Activated CD8-positive, alpha-beta T cell treated with anti-CD3 and anti-CD28 coated beads, Interleukin-2, amount 10 ng/mL, durations not matched to agents 7 days and 5 days (primary cell): ENCODE data around the gene HLA-DMA. TPM values are rescaled to one million over a fixed set of nuclear protein-coding genes. Genes with fewer than 3 reads are reported as not detected.
"Not testable (repeated sequence)": the region's sequence is repeated elsewhere in the genome, so short reads cannot be mapped to it uniquely, and the experiment has no call there.

Source experiments
- ATAC-seq: fragments of 150-1000 bp; cut with Tn5 transposase; one replicate; pipeline ENCODE4 v1.10.0; 2021; ENCODE audit warnings: moderate library complexity
- CTCF ChIA-PET: fragments of 350-600 bp; sonication (Branson Sonifier 250); formaldehyde crosslinking; loops from one replicate; lab custom pipeline; 2021; ENCODE audit warnings: antibody characterized with exemption; lab: Charles Lee
- POLR2A ChIA-PET: fragments of 350-600 bp; sonication (Branson Sonifier 250); formaldehyde crosslinking; loops from one replicate; lab custom pipeline; 2021; ENCODE audit warnings: antibody characterized with exemption; lab: Charles Lee
- DNase-seq: peaks from one replicate; pipeline ENCODE4 v3.0.0-alpha.2; 2020
- H3K27ac Mint-ChIP-seq: one replicate; pipeline ENCODE4 v1.8.0; 2021; ENCODE audit warnings: mild to moderate bottlenecking, mixed read lengths
- H3K27me3 Mint-ChIP-seq: one replicate; pipeline ENCODE4 v1.8.0; 2021; ENCODE audit warnings: low read depth, mixed read lengths
- H3K36me3 Mint-ChIP-seq: one replicate; pipeline ENCODE4 v1.8.0; 2021; ENCODE audit warnings: low read depth, mixed read lengths
- H3K4me1 Mint-ChIP-seq: one replicate; pipeline ENCODE4 v1.8.0; 2021; ENCODE audit warnings: low read depth, mixed read lengths
- H3K4me3 Mint-ChIP-seq: one replicate; pipeline ENCODE4 v1.8.0; 2021; ENCODE audit warnings: mild to moderate bottlenecking, mixed read lengths
- H3K9me3 Mint-ChIP-seq: one replicate; pipeline ENCODE4 v1.8.0; 2022; ENCODE audit warnings: mixed read lengths; ENCODE audit not compliant: insufficient read depth
- total RNA-seq, 2 experiments: library from RNA; stranded (reverse); gene quantifications; one replicate each; pipeline ENCODE4 v1.2.3, GENCODE V29; 2021

HLA-DMA gene
- total RNA-seq, 2 experiments from 2014 or later = 28.6 to 30.5 TPM

DNA sequence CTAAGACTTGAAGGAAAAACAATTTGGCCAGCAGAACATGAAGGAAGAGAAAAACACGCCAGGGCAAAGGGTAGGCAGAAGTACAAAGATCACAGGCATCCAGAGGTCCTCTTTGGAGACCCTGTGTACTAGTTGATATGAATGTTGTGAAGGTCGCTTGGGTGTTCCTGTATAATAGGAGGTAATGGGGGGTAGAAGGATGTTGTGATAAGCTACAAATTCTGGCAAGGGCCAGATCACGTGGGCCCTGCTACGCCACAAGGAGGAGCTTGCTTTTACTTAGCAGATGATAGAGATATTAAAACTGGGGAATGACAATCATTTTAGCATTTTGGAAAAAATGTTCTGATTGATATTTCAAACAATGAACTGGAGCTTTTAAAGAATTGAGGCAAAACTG lies 878 bp upstream of the HLA-DMA start:
- no peak overlapping the region for H3K27ac Mint-ChIP-seq
- ChIA-PET CTCF (interaction anchor here (0.9 to 10.8 kb wide), 29 partner anchors 15 to 168 kb away, joined by 3 to 519 read pairs (median 9); partner anchors contain the start of genes BRD2, HLA-DMB, HLA-DPB1 and PSMB9), POLR2A (interaction anchor here (0.6 to 13.5 kb wide), 11 partner anchors 9 to 318 kb away, joined by 3 to 307 read pairs (median 7); partner anchors contain the start of genes BRD2, PSMB9, RPS18 and TAP1)
- DNase-seq (peak; percentile 9), ATAC-seq (no peak)
- peaks cover 6% of the 10 kb centered on the region for H3K36me3 Mint-ChIP-seq
- no peaks in the 10 kb centered on the region for H3K9me3 Mint-ChIP-seq
- no peak overlapping the region for H3K4me3 Mint-ChIP-seq
- H3K4me1 Mint-ChIP-seq = peaks cover 56% of the 10 kb centered on the region
- H3K27me3 Mint-ChIP-seq = no peaks in the 10 kb centered on the region

DNA sequence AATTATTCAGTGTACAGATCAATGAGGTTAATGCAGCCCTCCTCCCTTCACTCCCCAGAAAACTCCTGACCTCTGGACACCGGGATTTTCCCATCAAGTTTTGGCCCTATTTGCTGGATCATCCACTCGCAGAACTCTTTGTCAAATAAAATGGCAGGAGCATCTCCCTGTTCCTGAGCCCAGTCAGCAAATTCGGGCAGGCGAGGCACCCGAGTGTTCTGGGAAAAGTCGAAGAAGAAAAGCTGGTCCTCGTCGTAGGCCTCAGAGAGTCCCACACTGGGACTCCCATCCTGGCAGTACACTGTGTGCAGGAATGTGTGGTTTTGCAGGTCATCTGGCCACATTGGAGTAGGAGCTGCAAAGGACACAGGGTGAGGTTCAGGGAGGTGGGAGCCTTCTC lies 2.4 kb downstream of the HLA-DMA start:
- Mint-ChIP-seq H3K27ac (no peak overlapping the region), H3K36me3 (peaks cover 6% of the 10 kb centered on the region), H3K27me3 (no peaks in the 10 kb centered on the region), H3K4me1 (peaks cover 79% of the 10 kb centered on the region), H3K4me3 (no peak overlapping the region), H3K9me3 (no peaks in the 10 kb centered on the region)
- ChIA-PET CTCF (interaction anchor here (1.1 to 10.8 kb wide), 8 partner anchors 13 to 112 kb away, joined by 3 to 519 read pairs (median 30); partner anchors contain the start of genes BRD2, HLA-DMB and TAP2), POLR2A (interaction anchor here (0.8 to 13.5 kb wide), 2 partner anchors 9 to 20 kb away, joined by 3 to 307 read pairs; partner anchors contain the start of gene BRD2)
- DNase-seq (no peak), ATAC-seq (no peak)

DNA sequence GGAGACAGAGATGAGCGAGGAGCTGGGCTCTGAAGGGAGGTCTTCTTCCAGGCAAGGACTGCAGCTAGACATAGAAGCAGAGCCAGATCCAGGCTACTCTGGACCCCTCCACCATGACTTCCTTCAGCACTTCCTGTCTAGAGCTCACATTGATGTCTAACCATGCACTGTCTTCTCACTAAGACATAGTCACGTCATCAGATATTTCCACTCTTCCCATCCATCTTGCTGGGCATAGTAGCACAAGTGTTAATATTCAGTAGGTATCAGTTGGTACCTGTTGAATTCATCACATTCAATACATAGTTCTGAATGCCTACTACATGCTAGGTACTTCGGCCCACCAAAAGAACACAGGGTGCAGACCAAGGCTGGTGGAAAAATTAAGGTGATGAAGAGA lies 2.9 kb downstream of the HLA-DMA start:
- H3K9me3 Mint-ChIP-seq = no peaks in the 10 kb centered on the region
- ChIA-PET CTCF (interaction anchor here (1.1 to 10.8 kb wide), 8 partner anchors 12 to 111 kb away, joined by 3 to 519 read pairs (median 30); partner anchors contain the start of genes BRD2, HLA-DMB and TAP2), POLR2A (interaction anchor here (0.8 to 13.5 kb wide), 2 partner anchors 8 to 20 kb away, joined by 3 to 307 read pairs; partner anchors contain the start of gene BRD2)

DNA sequence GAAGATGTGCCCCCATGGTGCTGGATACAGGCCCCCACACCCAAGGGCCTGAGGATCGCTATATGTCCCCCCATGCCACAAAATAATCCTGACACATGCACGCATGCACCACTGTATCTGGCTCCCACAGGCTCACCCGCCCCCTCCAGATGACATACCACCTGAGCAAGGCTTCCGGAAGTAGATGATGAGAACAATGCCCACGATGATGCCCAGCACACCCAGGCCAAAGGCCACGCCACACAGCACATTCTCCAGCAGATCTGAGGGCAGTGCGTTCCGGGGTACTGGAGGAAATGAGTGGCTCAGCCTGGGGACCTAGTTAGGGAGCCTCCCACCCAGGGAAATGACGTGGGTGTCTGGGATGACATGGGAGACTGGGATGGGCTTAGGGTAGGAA lies 3.8 kb downstream of the HLA-DMA start:
- Mint-ChIP-seq H3K4me3 (no peak overlapping the region), H3K27me3 (no peaks in the 10 kb centered on the region), H3K36me3 (peaks cover 7% of the 10 kb centered on the region), H3K27ac (no peak overlapping the region), H3K4me1 (peaks cover 79% of the 10 kb centered on the region), H3K9me3 (no peaks in the 10 kb centered on the region)
- ChIA-PET POLR2A (interaction anchor here (13.5 kb wide), 1 partner anchor 21 kb away, joined by 307 read pairs; the partner anchor contains the start of gene BRD2), CTCF (interaction anchor here (2.6 kb wide), 1 partner anchor 63 kb away, joined by 16 read pairs; no protein-coding TSS in a partner anchor)
- ATAC-seq = no peak
- no peak for DNase-seq

More for the DNA sequence above, 2.9 kb downstream of the HLA-DMA start:
- H3K27me3 Mint-ChIP-seq = no peaks in the 10 kb centered on the region
- no peak overlapping the region for H3K4me3 Mint-ChIP-seq
- peaks cover 6% of the 10 kb centered on the region for H3K36me3 Mint-ChIP-seq
- peak overlapping the region; percentile 46 for H3K27ac Mint-ChIP-seq
- ATAC-seq = no peak
- peaks cover 79% of the 10 kb centered on the region for H3K4me1 Mint-ChIP-seq
- no peak for DNase-seq

DNA sequence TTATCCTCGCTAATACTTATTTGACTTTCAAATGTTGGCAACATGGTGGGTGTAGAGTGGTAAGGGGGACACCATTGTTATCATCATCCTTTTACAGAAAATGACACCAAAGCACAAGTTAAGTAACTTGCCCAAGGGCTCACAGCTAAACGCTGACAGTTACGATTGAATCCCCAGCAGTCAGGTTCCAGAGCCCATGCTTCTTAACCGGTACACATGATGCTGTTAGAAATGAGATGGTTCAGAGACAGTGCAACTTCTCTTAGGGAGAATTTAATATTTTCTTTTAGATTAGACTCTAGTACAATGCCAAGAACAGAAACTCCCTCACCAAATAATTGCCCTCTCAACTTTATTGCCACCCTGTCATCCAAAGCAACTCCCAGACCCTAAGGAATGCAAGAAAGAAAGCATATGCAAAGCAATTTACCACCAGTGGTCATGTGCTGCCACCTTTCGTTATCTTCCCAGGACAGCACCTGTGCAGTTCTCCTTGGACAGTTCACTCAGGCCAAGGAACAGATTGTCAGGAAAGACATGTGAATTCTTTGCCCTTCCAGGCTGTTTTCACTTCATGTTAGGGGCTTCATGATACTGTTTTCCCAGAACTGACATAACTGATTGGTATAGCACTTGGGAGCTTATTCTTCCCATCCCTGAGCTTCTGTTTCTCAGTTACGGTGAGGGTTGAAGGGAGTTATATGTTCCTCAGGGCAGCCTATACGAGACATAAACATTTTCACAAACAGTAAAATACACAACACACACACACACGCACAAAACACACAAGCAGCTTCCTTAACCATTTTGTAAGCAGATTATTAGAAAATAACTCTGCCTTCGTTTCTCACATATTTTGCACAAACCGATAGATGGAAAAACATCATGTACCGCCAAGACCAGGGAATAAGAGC lies 5.1 kb downstream of the HLA-DMA start:
- Mint-ChIP-seq H3K9me3 (no peaks in the 10 kb centered on the region), H3K4me1 (peaks cover 78% of the 10 kb centered on the region), H3K27ac (no peak overlapping the region), H3K4me3 (no peak overlapping the region), H3K27me3 (no peaks in the 10 kb centered on the region), H3K36me3 (peaks cover 11% of the 10 kb centered on the region)
- ChIA-PET CTCF (interaction anchor here (0.6 to 2.6 kb wide), 20 partner anchors 8 to 322 kb away, joined by 3 to 62 read pairs (median 4); partner anchors contain the start of genes BRD2 and TAP2), POLR2A (interaction anchor here (13.5 kb wide), 1 partner anchor 22 kb away, joined by 307 read pairs; the partner anchor contains the start of gene BRD2)
- DNase-seq (peak; percentile 67), ATAC-seq (no peak)

DNA sequence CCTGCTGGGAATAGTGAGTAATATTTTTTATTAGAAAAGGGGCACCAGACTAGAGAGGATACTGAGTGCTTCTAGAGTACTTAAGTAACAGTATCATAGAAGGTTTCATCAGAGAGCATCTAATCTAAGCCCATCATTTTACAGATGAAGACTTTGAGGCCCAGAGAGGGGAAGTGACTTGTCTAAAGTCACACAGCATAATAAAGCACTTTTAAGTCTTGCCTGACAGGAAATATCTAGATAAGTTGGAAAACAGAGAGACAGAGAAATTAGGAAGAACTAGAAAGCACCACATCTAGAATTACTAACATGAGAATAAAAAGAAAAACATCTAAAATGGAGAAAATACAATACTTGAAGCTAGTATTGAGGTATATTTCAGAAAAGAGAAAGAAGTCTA lies 6.0 kb downstream of the HLA-DMA start:
- ChIA-PET POLR2A (interaction anchor here (13.5 kb wide), 1 partner anchor 23 kb away, joined by 307 read pairs; the partner anchor contains the start of gene BRD2), CTCF (interaction anchor here (0.9 to 2.6 kb wide), 13 partner anchors 12 to 108 kb away, joined by 3 to 62 read pairs (median 6); partner anchors contain the start of genes BRD2 and TAP2)
- H3K4me1 Mint-ChIP-seq = peaks cover 78% of the 10 kb centered on the region
- no peak for ATAC-seq
- no peak overlapping the region for H3K4me3 Mint-ChIP-seq
- H3K36me3 Mint-ChIP-seq = peaks cover 11% of the 10 kb centered on the region
- no peak for DNase-seq
- H3K27me3 Mint-ChIP-seq = no peaks in the 10 kb centered on the region
- H3K27ac Mint-ChIP-seq = no peak overlapping the region
- H3K9me3 Mint-ChIP-seq = no peaks in the 10 kb centered on the region

DNA sequence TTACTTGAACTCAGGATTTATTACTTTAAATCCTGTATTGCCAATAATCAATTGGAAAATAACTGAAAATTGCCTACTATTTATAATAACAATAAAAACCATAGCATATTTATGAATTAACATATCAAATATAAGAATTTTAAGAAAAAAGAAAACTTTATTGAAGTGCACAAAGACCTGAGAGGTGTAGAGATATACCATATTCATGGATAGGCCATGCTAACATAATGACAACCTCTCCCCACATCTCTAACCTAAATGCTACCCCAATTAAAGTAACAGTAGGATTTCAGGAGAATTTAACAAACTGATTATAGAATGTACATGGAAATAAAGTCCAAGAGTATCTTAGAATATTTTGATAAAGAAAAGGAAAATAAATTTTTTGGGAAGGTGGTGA lies 6.9 kb downstream of the HLA-DMA start:
- H3K9me3 Mint-ChIP-seq = no peaks in the 10 kb centered on the region

DNA sequence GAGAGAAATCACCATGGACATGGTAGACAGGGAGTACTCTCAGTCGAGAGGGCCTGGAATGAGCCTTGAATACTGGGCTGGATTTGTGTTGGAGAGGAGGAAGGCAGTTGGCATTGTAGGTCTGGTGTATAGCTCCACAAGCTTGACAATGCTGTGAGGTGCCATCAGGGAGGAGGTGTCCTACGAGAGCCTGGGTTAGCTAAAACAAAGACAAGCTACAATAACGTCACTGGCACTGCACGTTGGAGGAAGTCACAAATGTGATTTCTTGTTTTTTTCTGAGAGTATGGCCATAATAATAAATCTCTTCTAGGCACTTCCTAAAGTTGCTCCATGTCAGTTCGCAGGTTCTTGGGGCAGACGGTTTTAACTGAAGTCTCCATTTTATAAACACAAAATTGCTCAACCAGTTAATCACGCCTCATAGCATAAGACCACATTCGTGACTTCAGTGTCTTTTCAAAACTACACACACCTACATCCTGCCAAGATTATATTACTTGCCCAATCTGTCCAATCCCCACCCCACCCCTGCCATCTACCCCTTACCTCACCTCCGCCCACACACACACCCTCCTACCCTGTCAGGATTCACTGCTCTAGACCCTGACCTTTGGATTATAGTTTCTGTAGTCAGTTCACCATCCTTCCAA lies 7.7 kb downstream of the HLA-DMA start:
- Mint-ChIP-seq H3K27me3 (no peaks in the 10 kb centered on the region), H3K9me3 (no peaks in the 10 kb centered on the region), H3K27ac (peak overlapping the region; percentile 98), H3K4me1 (peaks cover 88% of the 10 kb centered on the region), H3K36me3 (peaks cover 11% of the 10 kb centered on the region), H3K4me3 (peak overlapping the region; percentile 13)
- CTCF ChIA-PET = interaction anchor here (1.2 to 15.9 kb wide), 7 partner anchors 10 to 107 kb away, joined by 5 to 519 read pairs (median 32); partner anchors contain the start of genes BRD2, HLA-DMA and TAP2
- DNase-seq (peak; percentile 48), ATAC-seq (no peak)
- POLR2A ChIA-PET = interaction anchor here (0.6 to 7.2 kb wide), 7 partner anchors 8 to 59 kb away, joined by 3 to 220 read pairs (median 4); partner anchors contain the start of genes BRD2 and HLA-DMA

More for the DNA sequence above, 6.9 kb downstream of the HLA-DMA start:
- DNase-seq (no peak), ATAC-seq (no peak)
- Mint-ChIP-seq H3K27me3 (no peaks in the 10 kb centered on the region), H3K4me1 (peaks cover 86% of the 10 kb centered on the region), H3K36me3 (peaks cover 11% of the 10 kb centered on the region), H3K27ac (no peak overlapping the region), H3K4me3 (no peak overlapping the region)
- POLR2A ChIA-PET = no interaction called here
- CTCF ChIA-PET = no interaction called here

DNA sequence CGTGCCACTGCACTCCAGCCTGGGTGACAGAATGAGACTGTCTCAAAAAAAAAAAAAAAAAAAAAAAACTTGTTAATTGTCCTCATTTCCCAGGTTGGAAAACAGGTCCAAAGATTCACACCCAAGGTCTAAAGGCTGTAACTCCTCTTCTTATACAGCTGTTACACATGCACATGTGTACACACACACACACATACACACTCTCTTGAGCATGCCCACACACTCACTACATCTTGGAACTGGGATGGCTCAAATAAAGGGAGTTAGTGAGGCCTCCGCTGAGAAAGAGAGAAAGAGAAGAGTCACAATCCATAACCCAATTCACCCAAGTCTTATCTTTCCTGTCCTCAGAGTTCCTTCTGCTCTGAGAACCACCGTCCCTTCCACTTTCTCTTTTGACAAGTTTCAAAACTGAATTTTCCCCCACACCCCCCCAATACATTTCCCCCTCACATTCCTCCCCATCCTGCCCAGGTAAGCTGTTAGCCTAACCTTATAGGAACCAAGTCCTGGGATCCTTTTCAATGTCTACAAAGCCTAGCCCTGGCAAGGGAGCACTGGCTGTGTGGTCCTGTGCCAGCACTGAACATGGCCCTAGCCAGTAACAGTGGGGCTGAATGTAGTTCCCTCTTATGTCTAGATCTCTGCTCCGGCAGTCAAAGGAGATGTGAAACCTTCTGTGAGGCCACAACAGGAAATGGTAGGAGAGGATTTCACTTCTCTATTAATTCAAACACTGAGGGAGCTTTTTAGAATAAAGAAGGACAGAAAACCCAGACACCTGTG lies 8.8 kb downstream of the HLA-DMA start:
- ChIA-PET CTCF (interaction anchor here (0.6 to 15.9 kb wide), 9 partner anchors 11 to 105 kb away, joined by 3 to 519 read pairs (median 23); partner anchors contain the start of genes BRD2, HLA-DMA and TAP2), POLR2A (interaction anchor here (0.6 to 7.2 kb wide), 9 partner anchors 9 to 106 kb away, joined by 3 to 220 read pairs (median 4); partner anchors contain the start of genes BRD2, HLA-DMA and TAP2)
- H3K36me3 Mint-ChIP-seq = peaks cover 5% of the 10 kb centered on the region
- H3K4me3 Mint-ChIP-seq = peak overlapping the region; percentile 82
- H3K9me3 Mint-ChIP-seq = no peaks in the 10 kb centered on the region
- no peaks in the 10 kb centered on the region for H3K27me3 Mint-ChIP-seq
- ATAC-seq (peak; percentile 68), DNase-seq (peak; percentile 69)
- H3K4me1 Mint-ChIP-seq = peaks cover 82% of the 10 kb centered on the region
- H3K27ac Mint-ChIP-seq = peak overlapping the region; percentile 98

DNA sequence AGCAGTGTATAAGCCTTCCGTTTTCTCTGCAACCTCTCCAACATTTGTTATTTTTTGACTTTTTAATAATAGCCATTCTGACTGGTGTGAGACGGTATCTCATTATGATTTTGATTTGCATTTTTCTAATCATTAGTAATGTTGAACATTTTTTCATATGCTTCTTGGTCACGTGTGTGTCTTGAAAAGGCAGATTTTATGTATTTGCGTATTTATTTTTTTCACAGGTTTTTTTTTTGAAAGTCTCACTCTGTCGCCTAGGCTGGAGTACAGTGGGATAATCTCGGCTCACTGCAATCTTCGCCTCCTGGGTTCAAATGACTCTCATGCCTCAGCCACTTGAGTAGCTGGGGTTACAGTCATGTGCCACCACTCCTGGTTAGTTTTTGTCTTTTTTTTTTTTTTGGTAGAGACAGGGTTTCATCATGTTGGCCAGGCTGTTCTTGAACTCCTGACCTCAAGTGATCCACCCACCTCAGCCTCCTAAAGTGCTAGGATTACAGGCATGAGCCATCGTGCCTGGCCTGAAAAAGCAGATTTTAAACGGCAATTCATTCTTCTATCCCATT lies 10.3 kb downstream of the HLA-DMA start:
- Mint-ChIP-seq H3K4me1 (peaks cover 78% of the 10 kb centered on the region), H3K4me3 (peak overlapping the region; percentile 82), H3K36me3 (peaks cover 12% of the 10 kb centered on the region), H3K27ac (peak overlapping the region; percentile 78)
- not testable (repeated sequence) for H3K27me3 Mint-ChIP-seq, H3K9me3 Mint-ChIP-seq, DNase-seq, ATAC-seq
- CTCF ChIA-PET = interaction anchor here (0.7 to 15.9 kb wide), 12 partner anchors 9 to 828 kb away, joined by 3 to 519 read pairs (median 16); partner anchors contain the start of genes BRD2, HLA-DMA, TAP1 and TAP2
- POLR2A ChIA-PET = interaction anchor here (0.7 to 7.2 kb wide), 8 partner anchors 7 to 100 kb away, joined by 3 to 220 read pairs (median 3); partner anchors contain the start of genes BRD2, HLA-DMA, PSMB9 and TAP1
